IMR-90 (cell line): Measurements from ENCODE around the gene R3HDM4. TPM values are rescaled to one million over a fixed set of nuclear protein-coding genes. Genes with fewer than 3 reads are reported as not detected.

Source experiments
- ATAC-seq: fragments of 200-7000 bp; cut with Tn5 transposase; 2 replicates; pipeline ENCODE4 v1.9.1; 2020; ENCODE audit warnings: low read depth, mild to moderate bottlenecking, moderate library complexity
- BruUV-seq: library from RNA; stranded (reverse); fragments of 400-500 nt; replicated peaks from 2 replicates; lab custom pipeline; 2021; lab: Mats Ljungman, UMichigan
- CTCF ChIA-PET: fragments of 300-600 bp; formaldehyde crosslinking; extraction: SDS; loops from one replicate; lab custom pipeline; 2021; ENCODE audit warnings: antibody characterized with exemption; lab: Yijun Ruan, JAX
- POLR2A ChIA-PET: fragments of 300-600 bp; sonication (Branson Sonifier 250); formaldehyde crosslinking; loops from one replicate; lab custom pipeline; 2022; ENCODE audit warnings: antibody characterized with exemption; ENCODE audit not compliant: unreplicated experiment; lab: Charles Lee
- DNase-seq: peaks from one replicate; pipeline ENCODE4 v3.0.0; 2013
- H2AFZ ChIP-seq: replicated peaks from 2 replicates; pipeline ENCODE3; 2013; ENCODE audit warnings: low read length, mild to moderate bottlenecking; ENCODE audit not compliant: poor library complexity
- H2AK5ac ChIP-seq: 2 replicates; pipeline ENCODE4 v1.6.1; 2013; ENCODE audit warnings: low read depth, low read length, inconsistent platforms
- H2AK9ac ChIP-seq: replicated peaks from 2 replicates; pipeline ENCODE3; 2013; ENCODE audit warnings: mild to moderate bottlenecking, low read depth, low read length, moderate library complexity; ENCODE audit not compliant: poor library complexity
- H2BK120ac ChIP-seq: 2 replicates; pipeline ENCODE4 v1.6.1; 2013; ENCODE audit warnings: low read depth, low read length, inconsistent platforms
- H2BK15ac ChIP-seq: 3 replicates; pipeline ENCODE4 v1.6.1; 2013; ENCODE audit warnings: low read depth, low read length, inconsistent platforms
- H2BK20ac ChIP-seq: 2 replicates; pipeline ENCODE4 v1.6.1; 2013; ENCODE audit warnings: low read depth, mild to moderate bottlenecking, inconsistent platforms, low read length, moderate library complexity
- H2BK5ac ChIP-seq: 2 replicates; pipeline ENCODE4 v1.6.1; 2013; ENCODE audit warnings: mild to moderate bottlenecking, low read depth, low read length, inconsistent platforms; ENCODE audit not compliant: poor library complexity, severe bottlenecking
- H3K14ac ChIP-seq: replicated peaks from 2 replicates; pipeline ENCODE4 v1.6.1; 2013; ENCODE audit warnings: low read depth, low read length, inconsistent platforms
- H3K18ac ChIP-seq: 2 replicates; pipeline ENCODE4 v1.6.1; 2013; ENCODE audit warnings: low read depth, low read length, control low read depth
- H3K23ac ChIP-seq: 2 replicates; pipeline ENCODE4 v1.6.1; 2013; ENCODE audit warnings: low read depth, low read length, inconsistent platforms
- H3K27ac ChIP-seq: 2 replicates; pipeline ENCODE4 v1.5.1; 2013; ENCODE audit warnings: mild to moderate bottlenecking, control low read depth, low read length; ENCODE audit not compliant: insufficient read depth
- H3K27me3 ChIP-seq: 2 replicates; pipeline ENCODE4 v1.6.1; 2013; ENCODE audit warnings: low read length; ENCODE audit not compliant: control insufficient read depth, insufficient read depth
- H3K36me3 ChIP-seq: 2 replicates; pipeline ENCODE4 v1.6.1; 2013; ENCODE audit warnings: low read length, mixed read lengths; ENCODE audit not compliant: control insufficient read depth, insufficient read depth
- H3K4ac ChIP-seq: 2 replicates; pipeline ENCODE4 v1.6.1; 2013; ENCODE audit warnings: low read depth, low read length, inconsistent platforms
- H3K4me1 ChIP-seq: 2 replicates; pipeline ENCODE4 v1.6.1; 2013; ENCODE audit warnings: low read length, mixed read lengths; ENCODE audit not compliant: control insufficient read depth, insufficient read depth
- H3K4me2 ChIP-seq: 2 replicates; pipeline ENCODE4 v1.6.1; 2013; ENCODE audit warnings: low read depth, mild to moderate bottlenecking, control low read depth, low read length, moderate library complexity
- H3K4me3 ChIP-seq: 2 replicates; pipeline ENCODE4 v1.5.1; 2013; ENCODE audit warnings: low read depth, mild to moderate bottlenecking, control low read depth, low read length, moderate library complexity; ENCODE audit not compliant: insufficient read depth
- H3K56ac ChIP-seq: 2 replicates; pipeline ENCODE4 v1.6.1; 2013; ENCODE audit warnings: low read length, inconsistent platforms; ENCODE audit not compliant: insufficient read depth; ENCODE audit errors: extremely low read depth
- H3K79me1 ChIP-seq, 2 experiments: 2 replicates each; pipeline ENCODE4 v1.6.1; 2013; ENCODE audit warnings: low read length in 2 of 2, inconsistent platforms in 1 of 2, low read depth in 1 of 2
- H3K9ac ChIP-seq: 2 replicates; pipeline ENCODE4 v1.6.1; 2013; ENCODE audit warnings: low read depth, low read length, control low read depth
- H3K9me1 ChIP-seq: 2 replicates; pipeline ENCODE4 v1.6.1; 2013; ENCODE audit warnings: low read length, inconsistent platforms; ENCODE audit not compliant: insufficient read depth
- H3K9me3 ChIP-seq: 2 replicates; pipeline ENCODE4 v1.6.1; 2013; ENCODE audit warnings: low read length; ENCODE audit not compliant: control insufficient read depth, insufficient read depth
- H4K20me1 ChIP-seq: 2 replicates; pipeline ENCODE4 v1.6.1; 2013; ENCODE audit warnings: low read length, inconsistent platforms; ENCODE audit not compliant: insufficient read depth
- H4K5ac ChIP-seq: 2 replicates; pipeline ENCODE4 v1.6.1; 2013; ENCODE audit warnings: mild to moderate bottlenecking, low read depth, low read length, control low read depth
- H4K8ac ChIP-seq, 2 experiments: 2 replicates each; pipeline ENCODE4 v1.6.1; 2013; ENCODE audit warnings: low read depth in 2 of 2, low read length in 2 of 2, control low read depth in 1 of 2, inconsistent platforms in 1 of 2
- H4K91ac ChIP-seq: 2 replicates; pipeline ENCODE4 v1.6.1; 2013; ENCODE audit warnings: low read depth, low read length, inconsistent platforms; ENCODE audit not compliant: insufficient read depth
- BHLHE40 ChIP-seq: fragments of 150-350 bp; IDR thresholded peaks from 2 replicates; pipeline ENCODE4 v1.6.1; 2016; ENCODE audit warnings: mild to moderate bottlenecking, low read depth, low read length
- CHD1 ChIP-seq: IDR thresholded peaks from 2 replicates; pipeline ENCODE4 v1.6.1; 2012; ENCODE audit warnings: low read depth, low read length, improper control_type of control experiment
- MAFK ChIP-seq: IDR thresholded peaks from 2 replicates; pipeline ENCODE4 v1.6.1; 2012; ENCODE audit warnings: low read depth, low read length, improper control_type of control experiment
- RAD21 ChIP-seq: IDR thresholded peaks from 2 replicates; pipeline ENCODE4 v1.6.1; 2012; ENCODE audit warnings: low read length, improper control_type of control experiment
- RCOR1 ChIP-seq: IDR thresholded peaks from 2 replicates; pipeline ENCODE4 v1.6.1; 2012; ENCODE audit warnings: mild to moderate bottlenecking, low read length, improper control_type of control experiment; ENCODE audit not compliant: insufficient replicate concordance
- WGBS, 2 experiments: methylation state at CpG; one replicate each; pipeline versions ENCODE4 v1.1.5 to v1.1.7; 2013; ENCODE audit warnings: missing lambda C conversion rate in 2 of 2; ENCODE audit not compliant: insufficient read length in 1 of 2; ENCODE audit errors: extremely low coverage in 2 of 2; 5-methylcytosine and 5-hydroxymethylcytosine counted together
- dilution Hi-C: fragments of 300-500 bp; cut with HindIII; formaldehyde crosslinking; loops from one replicate; pipeline ENCODE4 v1.14.3; 2018; ENCODE audit warnings: low sequenced_read_pairs; ENCODE audit not compliant: unreplicated experiment
- in situ Hi-C: fragments of 300-500 bp; cut with MboI; formaldehyde crosslinking; loops from 3 replicates; pipeline ENCODE4 v1.14.3; 2019; ENCODE audit warnings: low sequenced_read_pairs, inconsistent platforms, mixed read lengths
- intact Hi-C: fragments of 100-400 bp; cut with micrococcal nuclease; formaldehyde crosslinking; loops from 2 replicates; pipeline ENCODE4 v1.10.0; 2022
- polyA plus RNA-seq, 3 experiments: library from polyadenylated mRNA; depleted of rRNA; stranded (reverse); fragments of >200 nt; gene quantifications; 2 replicates each; pipeline ENCODE4 v1.2.3, GENCODE V29; 2012; ENCODE audit warnings: low replicate concordance in 1 of 3
- total RNA-seq: library from RNA; depleted of rRNA; stranded (reverse); fragments of >200 nt; gene quantifications from 2 replicates; pipeline ENCODE4 v1.2.3, GENCODE V29; 2012

Gene R3HDM4
- total and polyA plus RNA-seq, 2 of the 4 experiments (the other 2 are of a cell fraction) = 9.0 to 51.5 TPM

DNA sequence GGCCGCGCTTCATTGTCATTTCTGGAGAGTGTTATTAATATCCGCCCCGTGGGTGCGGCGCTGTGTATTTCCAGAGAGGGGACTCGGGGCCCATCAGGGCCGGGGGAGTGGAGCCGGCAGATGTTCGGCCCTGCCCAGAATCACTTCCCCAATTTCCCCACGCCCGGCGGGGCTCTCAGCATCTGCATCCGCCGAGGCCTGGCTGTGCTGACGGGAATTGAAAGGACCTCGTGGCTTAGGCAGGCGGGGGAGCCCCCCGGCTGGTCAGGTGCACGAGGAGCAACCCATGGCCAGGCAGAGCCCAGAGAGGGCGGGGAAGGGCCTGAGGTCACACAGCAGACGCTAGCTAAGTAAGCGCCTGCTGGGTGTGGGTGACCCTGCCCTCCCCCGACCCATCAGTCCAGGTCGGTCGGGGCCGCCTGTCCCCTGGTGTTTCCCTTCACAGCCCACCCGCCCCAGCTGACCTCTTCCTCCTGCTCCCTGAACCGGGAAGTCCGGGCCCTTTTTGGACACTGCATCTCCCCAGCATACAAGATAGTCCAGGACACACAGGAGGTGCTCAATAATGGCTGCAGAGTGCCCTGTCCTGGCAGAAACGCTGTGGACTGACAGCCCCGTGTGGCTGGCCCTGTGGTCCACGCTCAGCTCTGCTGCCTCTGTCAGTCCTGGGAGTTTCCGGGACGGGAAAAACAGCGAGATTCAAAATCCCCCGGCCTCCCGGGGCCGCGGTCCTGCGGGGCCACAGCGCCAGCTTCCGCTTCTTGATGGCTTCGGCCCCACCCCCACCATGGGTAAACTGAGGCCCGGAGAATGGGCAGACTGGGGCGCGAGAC is 34.9 kb upstream of the R3HDM4 start (continued):
- no peak for TF ChIP-seq MAFK

DNA sequence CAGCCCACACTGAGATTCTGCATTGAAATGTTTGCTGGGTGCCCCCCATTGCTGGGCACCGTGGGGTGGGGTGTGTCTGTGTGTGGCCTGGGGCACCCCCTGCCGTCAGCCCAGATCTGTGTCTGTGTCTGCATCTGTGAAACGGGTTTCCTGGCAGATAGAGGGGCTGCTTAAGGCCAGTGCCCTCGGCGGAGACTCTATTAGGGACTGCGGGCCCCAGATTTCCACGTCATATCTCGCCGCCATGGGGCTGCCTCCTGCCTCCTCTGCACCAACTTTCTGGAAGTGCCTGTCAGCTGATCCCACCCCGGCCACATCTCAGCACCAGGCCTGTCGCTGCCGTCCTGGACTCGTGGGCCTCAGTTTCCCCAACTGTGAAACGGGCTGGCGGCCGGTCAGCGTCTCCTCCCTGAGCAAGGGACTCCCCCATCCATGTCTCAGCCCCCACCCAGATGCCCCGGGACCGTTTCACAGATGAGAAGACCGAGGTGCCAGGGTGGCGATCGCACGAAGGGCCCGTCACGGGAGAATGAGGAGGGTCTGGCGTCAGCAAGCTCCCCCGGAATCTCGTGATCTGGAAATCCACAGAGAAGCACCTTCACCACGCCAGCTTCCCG is 34.2 kb upstream of the R3HDM4 start:
- Histone ChIP-seq H2BK20ac (no peak overlapping the region), H3K9ac (no peak overlapping the region), H3K56ac (no peak overlapping the region), H3K27me3 (no peaks in the 10 kb centered on the region), H2AFZ (no peak overlapping the region), H3K9me1 (0 out of 2 replicates have a peak, but pooled peaks cover 2% of the 10 kb centered on the region), H4K20me1 (peaks cover 66% of the 10 kb centered on the region), H3K79me1 (peaks cover 9 to 67% of the 10 kb centered on the region in 2 experiments), H2BK120ac (no peak overlapping the region), H2BK15ac (no peak overlapping the region), H3K23ac (no peak overlapping the region), H3K14ac (no peak overlapping the region), H3K9me3 (no peaks in the 10 kb centered on the region), H2AK9ac (no peak overlapping the region), H3K36me3 (peaks cover 33% of the 10 kb centered on the region), H2BK5ac (no peak overlapping the region), H4K91ac (no peak overlapping the region), H4K5ac (no peak overlapping the region), H3K18ac (no peak overlapping the region), H3K4me3 (no peak overlapping the region), H4K8ac (no peak overlapping the region), H3K4me2 (no peak overlapping the region), H3K4me1 (peaks cover 7% of the 10 kb centered on the region), H3K27ac (no peak overlapping the region), H2AK5ac (no peak overlapping the region), H3K4ac (no peak overlapping the region)
- dilution Hi-C loops (no loop called here), in situ Hi-C loops (no loop called here), intact Hi-C loops (no loop called here)
- WGBS, 2 experiments = 94% methylated on average over 17 of the region's 30 CpGs; no CpG with 5 or more reads in 1 of the 2 experiments
- TF ChIP-seq RAD21 (no peak), CHD1 (no peak), BHLHE40 (no peak), RCOR1 (no peak)
- ChIA-PET CTCF (no interaction called here), POLR2A (no interaction called here)
- DNase-seq (no peak), ATAC-seq (no peak)
- BruUV-seq = no TSS peak
